SK-N-SH (cell line): ENCODE results near the gene IKBIP. TPM values are rescaled to one million over a fixed set of nuclear protein-coding genes. Genes with fewer than 3 reads are reported as not detected.

Experiments used
- CTCF ChIA-PET: fragments of 300-600, 350-600 bp; formaldehyde crosslinking; extraction: SDS; loops from one replicate; lab custom pipeline; 2021; lab: Yijun Ruan, JAX
- POLR2A ChIA-PET: fragments of 350-600 bp; sonication (Branson Sonifier 250); formaldehyde crosslinking; extraction: SDS; loops from one replicate; lab custom pipeline; 2020; ENCODE audit warnings: antibody characterized with exemption, inconsistent platforms; lab: Yijun Ruan, JAX
- DNase-seq: peaks from one replicate; pipeline ENCODE4 v3.0.0; 2012
- H2AFZ ChIP-seq: fragments of 200-600 bp; sonication (generic); 2 replicates; pipeline ENCODE4 v1.8.1; 2016; ENCODE audit warnings: antibody characterized with exemption, mild to moderate bottlenecking, low read depth
- H3F3A ChIP-seq: fragments of 200-600 bp; sonication (generic); replicated peaks from 2 replicates; pipeline ENCODE3; 2016; ENCODE audit warnings: antibody characterized with exemption, mild to moderate bottlenecking; ENCODE audit not compliant: insufficient read depth
- H3K27ac ChIP-seq, 2 experiments: fragments of 200-500 bp in 1 of 2; fragments of 200-600 bp in 1 of 2; sonication (Bioruptor generic) in 1 of 2; sonication (generic), shearing (Covaris generic) in 1 of 2; 2 replicates each; pipeline versions ENCODE4 v1.5.1 to v1.6.1; 2014 to 2016; ENCODE audit warnings: low read depth in 2 of 2, inconsistent platforms in 1 of 2, low read length in 1 of 2, mild to moderate bottlenecking in 1 of 2, mixed read lengths in 1 of 2
- H3K27me3 ChIP-seq: fragments of 200-600 bp; sonication (generic), shearing (Covaris generic); 2 replicates; pipeline ENCODE4 v1.6.1; 2016; ENCODE audit warnings: mixed run types; ENCODE audit not compliant: insufficient read depth
- H3K36me3 ChIP-seq, 2 experiments: fragments of 200-500 bp in 1 of 2; fragments of 200-600 bp in 1 of 2; sonication (Bioruptor generic) in 1 of 2; sonication (generic) in 1 of 2; replicated peaks in 1 of 2; 2 replicates each; pipeline versions ENCODE3 to v1.5.1; 2014 to 2016; ENCODE audit warnings: low read length in 1 of 2, mild to moderate bottlenecking in 1 of 2; ENCODE audit not compliant: insufficient read depth in 2 of 2, control insufficient read depth in 1 of 2
- H3K4me1 ChIP-seq, 2 experiments: fragments of 200-500 bp in 1 of 2; fragments of 200-600 bp in 1 of 2; sonication (Bioruptor generic) in 1 of 2; sonication (generic), shearing (Covaris generic) in 1 of 2; 2 replicates each; pipeline versions ENCODE4 v1.5.1 to v1.6.1; 2014 to 2016; ENCODE audit warnings: low read depth in 1 of 2, low read length in 1 of 2, mixed run types in 1 of 2; ENCODE audit not compliant: insufficient read depth in 2 of 2, control insufficient read depth in 1 of 2
- H3K4me2 ChIP-seq: fragments of 200-600 bp; sonication (generic), shearing (Covaris generic); 2 replicates; pipeline ENCODE4 v1.6.1; 2017; ENCODE audit warnings: mixed run types
- H3K4me3 ChIP-seq, 2 experiments: fragments of 200-500 bp in 1 of 2; fragments of 200-600 bp in 1 of 2; sonication (Bioruptor generic) in 1 of 2; sonication (generic), shearing (Covaris generic) in 1 of 2; 2 replicates each; pipeline versions ENCODE4 v1.5.1 to v1.8.1; 2014 to 2016; ENCODE audit warnings: low read depth in 2 of 2, inconsistent platforms in 1 of 2, low read length in 1 of 2, mild to moderate bottlenecking in 1 of 2, mixed read lengths in 1 of 2, moderate library complexity in 1 of 2
- H3K79me2 ChIP-seq: fragments of 200-600 bp; sonication (generic); 2 replicates; pipeline ENCODE4 v1.8.1; 2017; ENCODE audit warnings: mild to moderate bottlenecking; ENCODE audit not compliant: insufficient read depth
- H3K9ac ChIP-seq: fragments of 200-600 bp; sonication (generic); 2 replicates; pipeline ENCODE4 v1.6.1; 2017; ENCODE audit warnings: mixed run types
- H3K9me2 ChIP-seq: fragments of 200-600 bp; sonication (generic); 2 replicates; pipeline ENCODE4 v1.6.1; 2017; ENCODE audit warnings: mixed run types
- H3K9me3 ChIP-seq: fragments of 200-600 bp; sonication (generic); 2 replicates; pipeline ENCODE4 v1.6.1; 2017; ENCODE audit warnings: mixed run types, mild to moderate bottlenecking, moderate library complexity
- H4K20me1 ChIP-seq: fragments of 200-600 bp; sonication (generic); 2 replicates; pipeline ENCODE4 v1.6.1; 2017; ENCODE audit warnings: mild to moderate bottlenecking, mixed run types; ENCODE audit not compliant: insufficient read depth
- CHD2 ChIP-seq: fragments of 150-350 bp; IDR thresholded peaks from 2 replicates; pipeline ENCODE4 v1.6.1; 2018; ENCODE audit warnings: low read length; ENCODE audit not compliant: partially characterized antibody
- CTCF ChIP-seq: fragments of 200-600 bp; sonication (generic); IDR thresholded peaks from 2 replicates; pipeline ENCODE4 v1.6.1; 2017; ENCODE audit warnings: antibody characterized with exemption, mild to moderate bottlenecking, moderate library complexity
- EP300 ChIP-seq, 2 experiments: IDR thresholded peaks; 2 replicates each; pipeline versions ENCODE4 v1.4.0 to v1.6.1; 2012; ENCODE audit warnings: borderline replicate concordance in 1 of 2, low read depth in 1 of 2, low read length in 1 of 2
- FOXJ3 ChIP-seq: sonication (generic); formaldehyde crosslinking; IDR thresholded peaks from 2 replicates; pipeline ENCODE4 v1.5.1; 2020; ENCODE audit warnings: mild to moderate bottlenecking, missing genetic modification reagents
- FOXM1 ChIP-seq: IDR thresholded peaks from 2 replicates; pipeline ENCODE4 v1.4.0; 2012; ENCODE audit warnings: low read depth, mild to moderate bottlenecking
- GATA2 ChIP-seq: sonication (generic); formaldehyde crosslinking; IDR thresholded peaks from 2 replicates; pipeline ENCODE4 v1.5.0; 2020; ENCODE audit warnings: mild to moderate bottlenecking, missing genetic modification reagents
- MAX ChIP-seq: IDR thresholded peaks from 2 replicates; pipeline ENCODE4 v1.4.0; 2012; ENCODE audit warnings: low read depth
- MXI1 ChIP-seq: IDR thresholded peaks from 2 replicates; pipeline ENCODE4 v1.6.1; 2012; ENCODE audit warnings: mild to moderate bottlenecking, low read depth, low read length, improper control_type of control experiment
- NFIC ChIP-seq: IDR thresholded peaks from 2 replicates; pipeline ENCODE4 v1.4.0; 2012; ENCODE audit warnings: borderline replicate concordance
- NRF1 ChIP-seq: IDR thresholded peaks from 2 replicates; pipeline ENCODE4 v1.6.1; 2012; ENCODE audit warnings: low read depth, mild to moderate bottlenecking, low read length
- PBX3 ChIP-seq: IDR thresholded peaks from 2 replicates; pipeline ENCODE4; 2012
- RAD21 ChIP-seq: IDR thresholded peaks from 2 replicates; pipeline ENCODE4 v1.6.1; 2012; ENCODE audit warnings: mild to moderate bottlenecking, low read length
- RCOR1 ChIP-seq: fragments of 150-350 bp; IDR thresholded peaks from 2 replicates; pipeline ENCODE4 v1.6.1; 2017; ENCODE audit warnings: antibody characterized with exemption, low read length
- RFX5 ChIP-seq: IDR thresholded peaks from 2 replicates; pipeline ENCODE4 v1.6.1; 2012; ENCODE audit warnings: mild to moderate bottlenecking, improper control_type of control experiment, low read length
- RXRA ChIP-seq: IDR thresholded peaks from 2 replicates; pipeline ENCODE4 v1.4.0; 2012; ENCODE audit warnings: low read depth, mild to moderate bottlenecking, borderline replicate concordance
- SIN3A ChIP-seq: IDR thresholded peaks from 2 replicates; pipeline ENCODE4 v1.6.1; 2012; ENCODE audit warnings: low read depth, mild to moderate bottlenecking, low read length, moderate library complexity, borderline replicate concordance
- TAF1 ChIP-seq: IDR thresholded peaks from 2 replicates; pipeline ENCODE4 v1.6.1; 2012; ENCODE audit warnings: low read depth, mild to moderate bottlenecking, low read length, moderate library complexity, borderline replicate concordance
- TCF12 ChIP-seq: IDR thresholded peaks from 2 replicates; pipeline ENCODE4 v1.4.0; 2012
- USF1 ChIP-seq: IDR thresholded peaks from 2 replicates; pipeline ENCODE4 v1.4.0; 2012; ENCODE audit warnings: low read depth, borderline replicate concordance
- WGBS: methylation state at CpG from one replicate; pipeline ENCODE4 v1.1.6; 2017; ENCODE audit warnings: low lambda C conversion rate; 5-methylcytosine and 5-hydroxymethylcytosine counted together
- polyA plus RNA-seq, 3 experiments: library from polyadenylated mRNA; depleted of rRNA; stranded (reverse); fragments of >200 nt; gene quantifications; 2 replicates each; pipeline ENCODE4 v1.2.3, GENCODE V29; 2012

IKBIP gene
- polyA plus RNA-seq, 1 of the 3 experiments (the other 2 are of a cell fraction), result 25.2 TPM

GRCh38 chr12:98684199-98684598 lies 39.6 kb upstream of the IKBIP start:
- Histone ChIP-seq H3K79me2 (no peaks in the 10 kb centered on the region), H3F3A (no peaks in the 10 kb centered on the region), H3K36me3 (peaks cover 47 to 84% of the 10 kb centered on the region in 2 experiments), H3K9me3 (no peaks in the 10 kb centered on the region), H4K20me1 (no peaks in the 10 kb centered on the region), H3K4me1 (no peaks in the 10 kb centered on the region), H3K27ac (no peak overlapping the region), H3K9me2 (no peaks in the 10 kb centered on the region), H2AFZ (no peak overlapping the region), H3K4me2 (no peak overlapping the region), H3K4me3 (no peak overlapping the region), H3K27me3 (no peaks in the 10 kb centered on the region), H3K9ac (no peak overlapping the region)
- DNase-seq, result no peak
- ChIA-PET POLR2A (no interaction called here), CTCF (interaction anchor here (1.1 to 1.4 kb wide), 2 partner anchors 15 to 168 kb away, joined by 4 read pairs; no protein-coding TSS in a partner anchor)
- TF ChIP-seq USF1 (no peak), RFX5 (no peak), NFIC (no peak), RAD21 (no peak), RXRA (no peak), FOXM1 (no peak)
- 96% methylated on average over 2 of the region's 2 CpGs for WGBS

- ChIA-PET CTCF (interaction anchor here (0.7 to 1.6 kb wide), 2 partner anchors 113 to 319 kb away, joined by 3 read pairs; no protein-coding TSS in a partner anchor), POLR2A (no interaction called here)
- Histone ChIP-seq H2AFZ (no peak overlapping the region), H3F3A (no peaks in the 10 kb centered on the region), H3K79me2 (no peaks in the 10 kb centered on the region), H3K4me1 (no peaks in the 10 kb centered on the region), H3K27me3 (no peaks in the 10 kb centered on the region), H3K9ac (no peak overlapping the region), H4K20me1 (no peaks in the 10 kb centered on the region), H3K36me3 (peaks cover 48 to 80% of the 10 kb centered on the region in 2 experiments), H3K27ac (no peak overlapping the region), H3K9me3 (no peaks in the 10 kb centered on the region), H3K4me2 (no peak overlapping the region), H3K9me2 (no peaks in the 10 kb centered on the region), H3K4me3 (no peak overlapping the region)
- DNase-seq, result no peak
- WGBS, result 96% methylated on average over 7 of the region's 15 CpGs
- TF ChIP-seq FOXJ3 (CRISPR knock-in tag) (no peak), FOXM1 (no peak), RAD21 (no peak), TAF1 (no peak), RCOR1 (no peak), PBX3 (no peak), MXI1 (no peak), EP300 (IDR thresholded peaks at IDR 0.05; ENCODE audit: borderline replicate concordance in 1 of 2, low read depth in 1 of 2, low read length in 1 of 2) (no peak), TCF12 (no peak), CHD2 (no peak), NRF1 (no peak), MAX (no peak), GATA2 (CRISPR knock-in tag) (no peak), CTCF (no peak), SIN3A (no peak), NFIC (no peak)
Observed at GRCh38 chr12:98679611-98680005, 35.0 kb upstream of the IKBIP start.
